Measurements from ENCODE around the gene SAP30L.

DNA sequence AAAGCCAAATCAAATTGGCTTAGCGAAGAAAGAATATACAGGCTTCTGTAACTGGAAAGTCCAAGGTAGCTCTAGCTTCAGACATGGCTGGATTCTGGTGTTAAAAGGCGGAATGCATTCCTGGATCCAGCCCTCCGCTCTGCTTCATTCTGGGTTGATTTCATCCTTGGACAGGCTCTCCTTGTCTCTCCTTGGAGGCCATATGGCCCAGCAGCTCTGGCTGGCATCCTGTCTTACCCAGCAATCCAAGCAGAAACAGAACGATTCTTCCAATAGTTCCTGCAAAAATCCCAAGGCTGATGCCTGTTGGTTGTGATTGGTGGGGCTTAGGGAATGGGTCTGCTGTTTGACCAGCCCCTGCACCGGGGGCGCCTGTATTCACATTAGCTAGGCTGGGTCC, 37.0 kb upstream of the SAP30L start:
- TF ChIP-seq, protein P1, sequence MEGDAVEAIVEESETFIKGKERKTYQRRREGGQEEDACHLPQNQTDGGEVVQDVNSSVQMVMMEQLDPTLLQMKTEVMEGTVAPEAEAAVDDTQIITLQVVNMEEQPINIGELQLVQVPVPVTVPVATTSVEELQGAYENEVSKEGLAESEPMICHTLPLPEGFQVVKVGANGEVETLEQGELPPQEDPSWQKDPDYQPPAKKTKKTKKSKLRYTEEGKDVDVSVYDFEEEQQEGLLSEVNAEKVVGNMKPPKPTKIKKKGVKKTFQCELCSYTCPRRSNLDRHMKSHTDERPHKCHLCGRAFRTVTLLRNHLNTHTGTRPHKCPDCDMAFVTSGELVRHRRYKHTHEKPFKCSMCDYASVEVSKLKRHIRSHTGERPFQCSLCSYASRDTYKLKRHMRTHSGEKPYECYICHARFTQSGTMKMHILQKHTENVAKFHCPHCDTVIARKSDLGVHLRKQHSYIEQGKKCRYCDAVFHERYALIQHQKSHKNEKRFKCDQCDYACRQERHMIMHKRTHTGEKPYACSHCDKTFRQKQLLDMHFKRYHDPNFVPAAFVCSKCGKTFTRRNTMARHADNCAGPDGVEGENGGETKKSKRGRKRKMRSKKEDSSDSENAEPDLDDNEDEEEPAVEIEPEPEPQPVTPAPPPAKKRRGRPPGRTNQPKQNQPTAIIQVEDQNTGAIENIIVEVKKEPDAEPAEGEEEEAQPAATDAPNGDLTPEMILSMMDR (IDR thresholded peaks at IDR 0.05): no peak
- TF ChIP-seq TCF7L2 (IDR thresholded peaks at IDR 0.05; ENCODE audit: low read depth, low read length) (no peak), POLR2AphosphoS5 (IDR thresholded peaks at IDR 0.05; ENCODE audit: low read depth, low read length) (no peak)
- TF ChIP-seq, protein P2, sequence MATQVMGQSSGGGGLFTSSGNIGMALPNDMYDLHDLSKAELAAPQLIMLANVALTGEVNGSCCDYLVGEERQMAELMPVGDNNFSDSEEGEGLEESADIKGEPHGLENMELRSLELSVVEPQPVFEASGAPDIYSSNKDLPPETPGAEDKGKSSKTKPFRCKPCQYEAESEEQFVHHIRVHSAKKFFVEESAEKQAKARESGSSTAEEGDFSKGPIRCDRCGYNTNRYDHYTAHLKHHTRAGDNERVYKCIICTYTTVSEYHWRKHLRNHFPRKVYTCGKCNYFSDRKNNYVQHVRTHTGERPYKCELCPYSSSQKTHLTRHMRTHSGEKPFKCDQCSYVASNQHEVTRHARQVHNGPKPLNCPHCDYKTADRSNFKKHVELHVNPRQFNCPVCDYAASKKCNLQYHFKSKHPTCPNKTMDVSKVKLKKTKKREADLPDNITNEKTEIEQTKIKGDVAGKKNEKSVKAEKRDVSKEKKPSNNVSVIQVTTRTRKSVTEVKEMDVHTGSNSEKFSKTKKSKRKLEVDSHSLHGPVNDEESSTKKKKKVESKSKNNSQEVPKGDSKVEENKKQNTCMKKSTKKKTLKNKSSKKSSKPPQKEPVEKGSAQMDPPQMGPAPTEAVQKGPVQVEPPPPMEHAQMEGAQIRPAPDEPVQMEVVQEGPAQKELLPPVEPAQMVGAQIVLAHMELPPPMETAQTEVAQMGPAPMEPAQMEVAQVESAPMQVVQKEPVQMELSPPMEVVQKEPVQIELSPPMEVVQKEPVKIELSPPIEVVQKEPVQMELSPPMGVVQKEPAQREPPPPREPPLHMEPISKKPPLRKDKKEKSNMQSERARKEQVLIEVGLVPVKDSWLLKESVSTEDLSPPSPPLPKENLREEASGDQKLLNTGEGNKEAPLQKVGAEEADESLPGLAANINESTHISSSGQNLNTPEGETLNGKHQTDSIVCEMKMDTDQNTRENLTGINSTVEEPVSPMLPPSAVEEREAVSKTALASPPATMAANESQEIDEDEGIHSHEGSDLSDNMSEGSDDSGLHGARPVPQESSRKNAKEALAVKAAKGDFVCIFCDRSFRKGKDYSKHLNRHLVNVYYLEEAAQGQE (IDR thresholded peaks at IDR 0.05; ENCODE audit: insufficient read depth in 1 of 2, low read depth in 2 of 2, low read length in 1 of 2): no peak
